ENCODE measurements around the gene DYNC2H1.

DNA sequence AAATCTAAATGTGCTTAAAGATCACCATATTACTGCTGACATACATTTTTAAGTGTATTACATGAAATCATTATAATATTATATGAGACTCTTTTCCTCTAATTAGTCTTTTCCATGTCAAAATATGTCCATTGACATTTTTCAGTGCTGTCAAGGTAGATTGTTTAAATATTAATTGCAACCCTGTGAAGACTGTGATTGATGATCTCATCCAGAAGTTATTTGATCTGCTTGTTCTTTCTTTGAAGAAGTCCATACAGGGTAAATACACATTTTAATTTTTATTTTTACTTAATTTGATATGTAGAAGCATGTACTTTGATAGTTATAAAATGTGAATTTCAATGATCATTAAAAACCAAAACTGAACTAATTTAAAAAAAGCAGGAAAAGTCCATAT lies 38.4 kb downstream of the DYNC2H1 start:
- TF ChIP-seq, protein P1, sequence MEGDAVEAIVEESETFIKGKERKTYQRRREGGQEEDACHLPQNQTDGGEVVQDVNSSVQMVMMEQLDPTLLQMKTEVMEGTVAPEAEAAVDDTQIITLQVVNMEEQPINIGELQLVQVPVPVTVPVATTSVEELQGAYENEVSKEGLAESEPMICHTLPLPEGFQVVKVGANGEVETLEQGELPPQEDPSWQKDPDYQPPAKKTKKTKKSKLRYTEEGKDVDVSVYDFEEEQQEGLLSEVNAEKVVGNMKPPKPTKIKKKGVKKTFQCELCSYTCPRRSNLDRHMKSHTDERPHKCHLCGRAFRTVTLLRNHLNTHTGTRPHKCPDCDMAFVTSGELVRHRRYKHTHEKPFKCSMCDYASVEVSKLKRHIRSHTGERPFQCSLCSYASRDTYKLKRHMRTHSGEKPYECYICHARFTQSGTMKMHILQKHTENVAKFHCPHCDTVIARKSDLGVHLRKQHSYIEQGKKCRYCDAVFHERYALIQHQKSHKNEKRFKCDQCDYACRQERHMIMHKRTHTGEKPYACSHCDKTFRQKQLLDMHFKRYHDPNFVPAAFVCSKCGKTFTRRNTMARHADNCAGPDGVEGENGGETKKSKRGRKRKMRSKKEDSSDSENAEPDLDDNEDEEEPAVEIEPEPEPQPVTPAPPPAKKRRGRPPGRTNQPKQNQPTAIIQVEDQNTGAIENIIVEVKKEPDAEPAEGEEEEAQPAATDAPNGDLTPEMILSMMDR (IDR thresholded peaks at IDR 0.05): no peak
- TF ChIP-seq POLR2A (IDR thresholded peaks at IDR 0.05): no peak
